GM18861 (cell line): ENCODE measurements around the gene GREB1L.

Experiments used
- ATAC-seq: cut with Tn5 transposase; IDR thresholded peaks from one replicate; pipeline ENCODE4 v1.9.1; 2021; ENCODE audit not compliant: unreplicated experiment

GREB1L gene

DNA sequence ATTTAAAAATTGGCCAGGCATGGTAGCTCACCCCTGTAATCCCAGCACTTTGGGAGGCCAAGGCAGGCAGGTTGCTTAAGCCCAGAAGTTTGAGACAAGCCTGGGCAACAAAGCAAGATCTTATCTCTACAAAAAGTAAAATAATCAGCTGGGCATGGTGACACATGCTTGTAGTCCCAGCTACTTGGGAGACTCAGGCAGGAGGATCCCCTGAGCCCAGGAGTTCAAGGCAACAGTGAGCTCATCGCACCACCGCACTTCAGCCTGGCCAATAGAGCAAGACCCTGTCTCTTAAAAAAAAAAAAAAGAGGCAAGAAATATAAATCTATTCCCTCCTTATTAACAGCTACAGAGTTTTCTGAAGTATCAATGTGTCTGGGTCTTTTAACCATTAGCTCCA, 306.6 kb downstream of the GREB1L start:
- no peak for ATAC-seq

DNA sequence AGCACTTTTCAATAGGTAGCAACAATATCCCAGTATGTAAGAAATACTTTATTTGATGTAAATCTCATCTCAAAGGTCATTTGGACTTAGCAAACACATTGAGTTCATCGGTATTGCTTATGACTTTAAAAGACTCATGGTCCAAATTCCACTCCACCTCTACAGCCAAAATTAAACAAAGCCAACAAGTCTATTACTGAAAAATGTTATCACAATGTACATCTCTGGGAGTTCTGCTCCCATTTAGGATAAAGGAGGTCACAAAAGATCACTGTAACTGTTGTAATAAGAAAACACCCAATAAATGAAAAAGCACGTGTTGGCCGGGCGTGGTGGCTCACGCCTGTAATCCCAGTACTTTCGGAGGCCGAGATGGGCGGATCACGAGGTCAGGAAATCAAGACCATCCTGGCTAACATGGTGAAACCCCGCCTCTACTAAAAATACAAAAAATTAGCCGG, 308.5 kb downstream of the GREB1L start:
- no peak for ATAC-seq

DNA sequence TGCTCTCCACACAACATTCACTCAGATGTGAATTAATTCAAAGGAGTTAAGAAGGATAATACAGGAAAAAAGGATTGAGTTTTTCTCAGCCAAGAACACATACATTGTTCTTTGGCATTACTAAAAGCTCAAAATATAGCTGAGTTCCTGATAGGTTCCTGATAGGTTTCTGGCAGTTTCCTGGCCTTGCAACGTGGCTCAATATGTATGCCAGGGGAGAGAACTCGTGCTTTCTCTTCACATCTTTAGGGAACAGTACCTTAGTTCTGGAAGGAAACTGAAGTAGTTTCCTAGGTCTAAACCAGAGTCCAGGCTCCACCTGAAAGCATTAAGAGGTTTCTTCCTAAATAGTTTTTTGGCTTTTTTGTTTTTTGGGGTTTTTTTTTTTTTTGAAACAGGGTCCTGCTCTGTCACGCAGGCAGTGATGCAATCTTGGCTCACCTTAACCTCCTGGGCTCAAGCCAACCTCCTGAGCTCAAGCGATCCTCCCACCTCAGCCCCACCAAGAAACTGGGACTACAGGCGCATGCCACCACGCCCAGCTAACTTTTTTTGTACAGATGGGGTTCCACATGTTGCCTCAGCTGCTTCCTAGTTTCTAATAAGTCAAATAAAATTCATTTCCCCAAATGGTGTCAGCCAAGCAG, 315.7 kb downstream of the GREB1L start:
- ATAC-seq, result no peak

DNA sequence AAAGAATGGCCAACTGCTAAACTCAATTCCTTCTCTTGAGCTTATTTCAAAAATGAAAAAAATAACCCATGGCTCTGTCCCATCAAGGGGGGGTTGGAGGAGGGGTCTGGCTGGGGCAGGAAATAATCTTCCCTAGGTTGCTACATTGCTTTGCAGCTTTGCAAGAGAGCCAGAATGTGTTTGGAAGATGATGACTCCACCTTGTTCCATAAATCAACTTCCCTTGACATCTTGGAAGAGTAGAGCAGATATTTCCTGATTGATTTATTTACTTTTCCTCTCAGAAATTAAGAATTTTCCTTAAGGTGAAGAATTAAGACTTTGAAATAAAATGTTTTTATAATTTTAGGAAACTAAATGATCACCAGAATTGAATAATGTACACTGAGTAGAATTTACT, 317.2 kb downstream of the GREB1L start:
- ATAC-seq, result no peak

DNA sequence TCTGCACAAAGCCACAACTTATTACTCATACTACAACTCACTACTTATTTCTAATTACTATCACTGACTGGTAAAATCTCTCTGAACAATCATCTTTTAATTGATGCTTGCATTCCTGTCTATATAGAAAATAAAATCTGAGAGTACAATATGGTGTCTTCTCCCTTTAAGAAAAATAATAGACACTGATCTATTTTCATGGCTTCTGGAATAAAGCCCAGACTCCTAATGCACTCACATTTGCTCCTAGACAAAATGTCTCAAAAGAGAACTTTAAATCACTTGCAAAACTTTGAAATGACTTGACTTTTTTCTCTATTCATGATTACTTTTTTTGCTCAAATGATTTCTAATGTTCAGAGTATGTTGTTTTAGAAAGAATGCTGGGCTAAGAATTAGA, 329.7 kb downstream of the GREB1L start:
- ATAC-seq, result no peak
